ENCODE results near the gene NADK.

DNA sequence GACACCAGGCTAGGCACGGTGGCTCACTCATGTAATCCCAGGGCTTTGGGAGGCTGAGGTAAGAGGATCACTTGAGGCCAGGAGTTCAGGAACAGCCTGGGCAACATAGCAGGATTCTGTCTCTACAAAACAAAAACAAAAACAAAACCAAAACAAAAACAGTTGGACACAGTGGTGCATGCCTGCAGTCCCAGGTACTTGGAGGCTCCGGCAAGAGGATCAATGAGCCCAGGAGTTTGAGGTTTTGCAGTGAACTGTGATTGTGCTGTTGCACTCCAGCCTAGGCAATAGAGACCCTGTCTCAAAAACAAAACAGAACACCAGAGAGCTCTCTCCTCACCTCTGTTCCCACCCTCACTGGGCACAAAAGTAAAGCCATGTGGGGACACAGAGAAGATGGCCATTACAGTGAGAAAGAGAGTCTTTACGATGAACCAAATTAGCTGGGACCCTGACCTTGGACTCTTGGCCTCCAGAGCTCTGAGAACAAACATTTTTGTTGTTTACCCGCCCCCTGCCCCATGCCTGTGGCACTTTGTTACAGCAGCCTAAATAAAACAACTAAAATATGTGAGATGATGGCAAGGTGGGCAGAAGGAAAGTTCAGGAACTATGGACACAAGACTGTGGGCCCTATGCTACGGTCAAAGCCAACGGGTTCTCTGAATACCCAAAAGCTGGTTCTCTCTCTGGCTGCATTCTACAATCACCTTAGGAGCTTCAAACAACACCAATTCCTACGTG is 9.8 kb downstream of the NADK start:
- TF ChIP-seq GATA2 (IDR thresholded peaks at IDR 0.05; ENCODE audit: low read depth, low read length), result no peak
- TF ChIP-seq GATA3 (IDR thresholded peaks at IDR 0.05; ENCODE audit: low read depth, low read length), result no peak

Measured in SH-SY5Y (cell line).